ENCODE results near the gene CEP70.

Gene CEP70

GRCh38 chr3:138594150-138594934 is at the start of gene CEP70:
CEP70 (minus strand) TSS chr3:138594260; CDS start chr3:138572927, 21,333 bp downstream.
- peak within 1 kb of the TSS; percentile 59 for H3K4me3 ChIP-seq (ENCODE audit: low read depth, low read length)
- peak; percentile 90 for DNase-seq (ENCODE audit: low read depth)
- peak; percentile 68 for TF ChIP-seq CTCF (IDR thresholded peaks at IDR 0.05; ENCODE audit: low read depth, low read length)
- no peak for TF ChIP-seq POLR2A (IDR thresholded peaks at IDR 0.05; ENCODE audit: extremely low read depth, insufficient read length)
- TF ChIP-seq MAX (IDR thresholded peaks at IDR 0.05; ENCODE audit: low read depth, low read length) = peak; percentile 63
- peak; percentile 20; the same call in 1 of the 2 replicates for TF ChIP-seq MYC (IDR thresholded peaks at IDR 0.05; ENCODE audit: low read depth, low read length)

GRCh38 chr3:138642927-138643253 is 48.8 kb upstream of the CEP70 start:
- TF ChIP-seq CTCF (IDR thresholded peaks at IDR 0.05; ENCODE audit: low read depth, low read length) = no peak
- no peak for TF ChIP-seq MAX (IDR thresholded peaks at IDR 0.05; ENCODE audit: low read depth, low read length)
- no peak for TF ChIP-seq POLR2A (IDR thresholded peaks at IDR 0.05; ENCODE audit: extremely low read depth, insufficient read length)
- TF ChIP-seq MYC (IDR thresholded peaks at IDR 0.05; ENCODE audit: low read depth, low read length) = no peak
- no peak overlapping the region for H3K4me3 ChIP-seq (ENCODE audit: low read depth, low read length)
- DNase-seq (ENCODE audit: low read depth) = no peak

GRCh38 chr3:138642226-138642926 is 48.3 kb upstream of the CEP70 start:
- TF ChIP-seq POLR2A (IDR thresholded peaks at IDR 0.05; ENCODE audit: extremely low read depth, insufficient read length) = no peak
- no peak for TF ChIP-seq MAX (IDR thresholded peaks at IDR 0.05; ENCODE audit: low read depth, low read length)
- no peak for TF ChIP-seq CTCF (IDR thresholded peaks at IDR 0.05; ENCODE audit: low read depth, low read length)
- no peak for TF ChIP-seq MYC (IDR thresholded peaks at IDR 0.05; ENCODE audit: low read depth, low read length)
- no peak overlapping the region for H3K4me3 ChIP-seq (ENCODE audit: low read depth, low read length)
- no peak for DNase-seq (ENCODE audit: low read depth)

GRCh38 chr3:138640537-138640936 is 46.5 kb upstream of the CEP70 start:
- TF ChIP-seq MYC (IDR thresholded peaks at IDR 0.05; ENCODE audit: low read depth, low read length) (no peak), POLR2A (IDR thresholded peaks at IDR 0.05; ENCODE audit: extremely low read depth, insufficient read length) (no peak), MAX (IDR thresholded peaks at IDR 0.05; ENCODE audit: low read depth, low read length) (no peak), CTCF (IDR thresholded peaks at IDR 0.05; ENCODE audit: low read depth, low read length) (no peak)
- H3K4me3 ChIP-seq (ENCODE audit: low read depth, low read length) = no peak overlapping the region
- no peak for DNase-seq (ENCODE audit: low read depth)

GRCh38 chr3:138638641-138639040 is 44.6 kb upstream of the CEP70 start:
- H3K4me3 ChIP-seq (ENCODE audit: low read depth, low read length) = no peak overlapping the region
- TF ChIP-seq MAX (IDR thresholded peaks at IDR 0.05; ENCODE audit: low read depth, low read length) (no peak), MYC (IDR thresholded peaks at IDR 0.05; ENCODE audit: low read depth, low read length) (no peak), POLR2A (IDR thresholded peaks at IDR 0.05; ENCODE audit: extremely low read depth, insufficient read length) (no peak), CTCF (IDR thresholded peaks at IDR 0.05; ENCODE audit: low read depth, low read length) (no peak)
- no peak for DNase-seq (ENCODE audit: low read depth)
